ENCODE measurements around the gene MIA2. TPM values are rescaled to one million over a fixed set of nuclear protein-coding genes. Genes with fewer than 3 reads are reported as not detected.

The MIA2 gene
- total RNA-seq, 1 donor from 2014 or later: 19.8 TPM

GRCh38 chr14:39266871-39267607 lies 33.3 kb downstream of the MIA2 start:
- Mint-ChIP-seq H3K9me3 (ENCODE audit: unreplicated experiment) (no peaks in the 10 kb centered on the region), H3K4me1 (ENCODE audit: unreplicated experiment) (peaks cover 20% of the 10 kb centered on the region), H3K4me3 (ENCODE audit: unreplicated experiment) (peak overlapping the region; percentile 92), H3K27ac (ENCODE audit: unreplicated experiment) (peak overlapping the region; percentile 96), H3K27me3 (ENCODE audit: unreplicated experiment) (peaks cover 12% of the 10 kb centered on the region), H3K36me3 (ENCODE audit: low read depth, unreplicated experiment) (peaks cover 4% of the 10 kb centered on the region)
- DNase-seq (ENCODE audit: low spot score): peak; percentile 77
- TF ChIP-seq CTCF (IDR thresholded peaks at IDR 0.05; ENCODE audit: unreplicated experiment): no peak

- Mint-ChIP-seq H3K9me3 (ENCODE audit: unreplicated experiment) (no peaks in the 10 kb centered on the region), H3K27ac (ENCODE audit: unreplicated experiment) (peak overlapping the region; percentile 96), H3K4me3 (ENCODE audit: unreplicated experiment) (peak overlapping the region; percentile 92), H3K36me3 (ENCODE audit: low read depth, unreplicated experiment) (peaks cover 4% of the 10 kb centered on the region), H3K4me1 (ENCODE audit: unreplicated experiment) (peaks cover 20% of the 10 kb centered on the region), H3K27me3 (ENCODE audit: unreplicated experiment) (peaks cover 12% of the 10 kb centered on the region)
- DNase-seq (ENCODE audit: low spot score): no peak
- TF ChIP-seq CTCF (IDR thresholded peaks at IDR 0.05; ENCODE audit: unreplicated experiment): no peak
Measured at GRCh38 chr14:39267608-39268005, 33.9 kb downstream of the MIA2 start.

- peak overlapping the region; percentile 92 for H3K4me3 Mint-ChIP-seq (ENCODE audit: unreplicated experiment)
Measured at GRCh38 chr14:39268393-39268792, 34.7 kb downstream of the MIA2 start.

GRCh38 chr14:39272918-39273317 lies 39.2 kb downstream of the MIA2 start:
- Mint-ChIP-seq H3K27ac (ENCODE audit: unreplicated experiment) (no peak overlapping the region), H3K4me1 (ENCODE audit: unreplicated experiment) (peaks cover 9% of the 10 kb centered on the region), H3K36me3 (ENCODE audit: low read depth, unreplicated experiment) (peaks cover 6% of the 10 kb centered on the region), H3K9me3 (ENCODE audit: unreplicated experiment) (no peaks in the 10 kb centered on the region), H3K27me3 (ENCODE audit: unreplicated experiment) (peaks cover 2% of the 10 kb centered on the region), H3K4me3 (ENCODE audit: unreplicated experiment) (no peak overlapping the region)
- no peak for TF ChIP-seq CTCF (IDR thresholded peaks at IDR 0.05; ENCODE audit: unreplicated experiment)
- no peak for DNase-seq (ENCODE audit: low spot score)

More at GRCh38 chr14:39268393-39268792, 34.7 kb downstream of the MIA2 start:
- TF ChIP-seq CTCF (IDR thresholded peaks at IDR 0.05; ENCODE audit: unreplicated experiment): no peak
- Mint-ChIP-seq H3K9me3 (ENCODE audit: unreplicated experiment) (no peaks in the 10 kb centered on the region), H3K27me3 (ENCODE audit: unreplicated experiment) (peaks cover 12% of the 10 kb centered on the region), H3K36me3 (ENCODE audit: low read depth, unreplicated experiment) (peaks cover 10% of the 10 kb centered on the region), H3K27ac (ENCODE audit: unreplicated experiment) (no peak overlapping the region), H3K4me1 (ENCODE audit: unreplicated experiment) (peaks cover 20% of the 10 kb centered on the region)
- DNase-seq (ENCODE audit: low spot score): no peak

GRCh38 chr14:39275395-39275794 lies 41.7 kb downstream of the MIA2 start:
- no peak for TF ChIP-seq CTCF (IDR thresholded peaks at IDR 0.05; ENCODE audit: unreplicated experiment)
- DNase-seq (ENCODE audit: low spot score): no peak
- Mint-ChIP-seq H3K4me1 (ENCODE audit: unreplicated experiment) (no peaks in the 10 kb centered on the region), H3K4me3 (ENCODE audit: unreplicated experiment) (no peak overlapping the region), H3K9me3 (ENCODE audit: unreplicated experiment) (no peaks in the 10 kb centered on the region), H3K27me3 (ENCODE audit: unreplicated experiment) (no peaks in the 10 kb centered on the region), H3K36me3 (ENCODE audit: low read depth, unreplicated experiment) (peaks cover 17% of the 10 kb centered on the region), H3K27ac (ENCODE audit: unreplicated experiment) (no peak overlapping the region)

Data from endothelial cell (in vitro differentiated cells).